Activated CD8-positive, alpha-beta memory T cell treated with anti-CD3 and anti-CD28 coated beads, Interleukin-2, amount 50 U/mL, for 48 hours (primary cell): ENCODE data around the gene PCDHA11.
"Not testable (repeated sequence)": the region's sequence is repeated elsewhere in the genome, so short reads cannot be mapped to it uniquely, and the experiment has no call there.

Source experiments
- DNase-seq: peaks from one replicate; pipeline ENCODE4 v3.0.0-alpha.2; 2020

PCDHA11 gene, protein sequence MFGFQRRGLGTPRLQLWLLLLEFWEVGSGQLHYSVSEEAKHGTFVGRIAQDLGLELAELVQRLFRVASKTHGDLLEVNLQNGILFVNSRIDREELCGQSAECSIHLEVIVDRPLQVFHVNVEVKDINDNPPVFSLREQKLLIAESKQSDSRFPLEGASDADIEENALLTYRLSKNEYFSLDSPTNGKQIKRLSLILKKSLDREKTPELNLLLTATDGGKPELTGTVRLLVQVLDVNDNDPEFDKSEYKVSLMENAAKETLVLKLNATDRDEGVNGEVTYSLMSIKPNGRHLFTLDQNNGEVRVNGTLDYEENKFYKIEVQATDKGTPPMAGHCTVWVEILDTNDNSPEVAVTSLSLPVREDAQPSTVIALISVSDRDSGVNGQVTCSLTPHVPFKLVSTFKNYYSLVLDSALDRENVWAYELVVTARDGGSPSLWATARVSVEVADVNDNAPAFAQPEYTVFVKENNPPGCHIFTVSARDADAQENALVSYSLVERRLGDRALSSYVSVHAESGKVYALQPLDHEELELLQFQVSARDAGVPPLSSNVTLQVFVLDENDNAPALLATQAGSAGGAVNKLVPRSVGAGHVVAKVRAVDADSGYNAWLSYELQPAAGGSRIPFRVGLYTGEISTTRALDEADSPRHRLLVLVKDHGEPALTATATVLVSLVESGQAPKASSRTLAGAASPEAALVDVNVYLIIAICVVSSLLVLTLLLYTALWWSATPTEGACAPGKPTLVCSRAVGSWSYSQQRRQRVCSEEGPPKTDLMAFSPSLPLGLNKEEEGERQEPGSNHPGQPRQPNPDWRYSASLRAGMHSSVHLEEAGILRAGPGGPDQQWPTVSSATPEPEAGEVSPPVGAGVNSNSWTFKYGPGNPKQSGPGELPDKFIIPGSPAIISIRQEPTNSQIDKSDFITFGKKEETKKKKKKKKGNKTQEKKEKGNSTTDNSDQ

DNA sequence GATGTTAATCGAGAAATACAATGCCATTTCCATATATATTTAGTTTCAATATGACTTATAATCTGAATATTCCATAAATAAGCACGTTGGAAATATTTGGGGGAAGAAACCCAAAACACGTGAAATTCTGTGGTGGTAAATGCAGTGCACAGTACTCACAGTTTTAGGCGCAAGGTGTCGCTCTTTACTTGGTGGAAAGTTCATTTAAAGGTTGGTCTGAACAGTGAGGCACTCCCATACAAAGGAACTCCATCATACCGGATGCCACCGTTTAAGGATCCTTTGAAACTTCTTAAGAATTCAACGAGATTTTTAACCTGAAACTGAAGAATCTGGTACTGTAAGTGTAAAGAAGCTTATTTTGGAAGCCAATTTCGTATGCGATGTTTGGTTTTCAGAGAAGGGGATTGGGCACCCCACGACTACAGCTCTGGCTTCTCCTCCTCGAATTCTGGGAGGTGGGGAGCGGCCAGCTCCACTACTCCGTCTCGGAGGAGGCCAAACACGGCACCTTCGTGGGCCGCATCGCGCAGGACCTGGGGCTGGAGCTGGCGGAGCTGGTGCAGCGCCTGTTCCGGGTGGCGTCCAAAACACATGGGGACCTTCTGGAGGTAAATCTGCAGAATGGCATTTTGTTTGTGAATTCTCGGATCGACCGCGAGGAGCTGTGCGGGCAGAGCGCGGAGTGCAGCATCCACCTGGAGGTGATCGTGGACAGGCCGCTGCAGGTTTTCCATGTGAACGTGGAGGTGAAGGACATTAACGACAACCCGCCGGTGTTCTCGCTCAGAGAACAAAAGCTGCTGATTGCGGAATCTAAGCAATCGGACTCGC, at the start of gene PCDHA11:
Gene PCDHA11 (plus strand): TSS at position 237 of the 834 bp plus-strand sequence. CDS start 147 bp downstream, at position 384.
- DNase-seq, result no peak

DNA sequence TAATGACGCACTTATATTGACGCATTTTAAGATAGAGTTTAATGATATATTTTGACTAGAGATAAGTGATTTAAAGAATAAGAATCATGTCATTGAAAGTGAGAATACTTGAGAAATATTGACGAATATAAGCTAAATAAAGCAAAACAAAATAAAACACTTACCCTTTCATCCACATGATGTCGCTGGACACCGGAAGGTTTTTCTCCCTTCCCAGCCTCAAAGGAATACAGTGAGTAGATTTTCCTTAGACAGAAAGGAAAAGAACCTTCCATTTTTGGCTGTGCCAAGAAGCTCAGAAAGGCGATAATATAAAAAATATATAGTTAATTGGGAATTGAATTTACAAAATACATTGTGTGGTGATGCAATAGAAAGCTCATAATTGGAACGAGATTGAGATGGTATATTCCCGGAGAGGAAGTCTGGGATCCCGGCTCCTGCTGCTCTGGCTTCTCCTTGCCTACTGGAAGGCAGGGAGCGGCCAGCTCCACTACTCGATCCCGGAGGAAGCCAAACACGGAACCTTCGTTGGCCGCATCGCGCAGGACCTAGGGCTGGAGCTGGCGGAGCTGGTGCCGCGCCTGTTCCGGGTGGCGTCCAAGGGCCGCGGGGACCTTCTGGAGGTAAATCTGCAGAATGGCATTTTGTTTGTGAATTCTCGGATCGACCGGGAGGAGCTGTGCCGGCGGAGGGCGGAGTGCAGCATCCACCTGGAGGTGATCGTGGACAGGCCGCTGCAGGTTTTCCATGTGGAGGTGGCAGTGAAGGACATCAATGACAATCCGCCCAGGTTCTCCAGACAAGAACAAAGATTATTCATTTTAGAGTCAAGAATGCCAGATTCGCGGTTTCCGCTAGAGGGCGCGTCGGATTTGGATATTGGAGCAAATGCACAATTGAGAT, 47.1 kb upstream of the PCDHA11 start, which contains the start of gene PCDHA5:
Gene PCDHA5 (plus strand): TSS at position 239 of the 906 bp plus-strand sequence.
- peak; percentile 66 for DNase-seq

DNA sequence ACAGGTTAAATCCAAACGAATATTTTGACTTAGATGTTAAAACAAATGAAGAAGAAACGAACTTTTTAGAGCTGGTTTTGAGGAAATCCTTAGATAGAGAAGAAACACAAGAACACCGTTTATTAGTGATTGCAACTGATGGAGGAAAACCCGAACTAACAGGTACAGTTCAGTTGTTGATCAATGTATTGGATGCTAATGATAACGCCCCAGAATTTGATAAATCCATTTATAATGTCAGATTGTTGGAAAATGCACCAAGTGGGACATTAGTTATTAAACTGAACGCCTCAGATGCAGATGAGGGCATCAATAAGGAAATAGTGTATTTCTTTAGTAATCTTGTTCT, 46.5 kb upstream of the PCDHA11 start:
- no peak for DNase-seq

DNA sequence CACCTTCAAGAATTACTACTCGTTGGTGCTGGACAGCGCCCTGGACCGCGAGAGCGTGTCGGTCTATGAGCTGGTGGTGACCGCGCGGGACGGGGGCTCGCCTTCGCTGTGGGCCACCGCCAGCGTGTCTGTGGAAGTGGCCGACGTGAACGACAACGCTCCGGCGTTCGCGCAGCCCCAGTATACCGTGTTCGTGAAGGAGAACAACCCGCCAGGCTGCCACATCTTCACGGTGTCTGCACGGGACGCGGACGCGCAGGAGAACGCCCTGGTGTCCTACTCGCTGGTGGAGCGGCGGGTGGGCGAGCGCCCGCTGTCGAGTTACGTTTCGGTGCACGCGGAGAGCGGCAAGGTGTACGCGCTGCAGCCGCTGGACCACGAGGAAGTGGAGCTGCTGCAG, 45.8 kb upstream of the PCDHA11 start:
- DNase-seq, result not testable (repeated sequence)

- no peak for DNase-seq
Measured at GRCh38 chr5:140823475-140823874, 45.3 kb upstream of the PCDHA11 start.

GRCh38 chr5:140827704-140828361, 40.9 kb upstream of the PCDHA11 start, which contains the start of gene PCDHA6:
Gene PCDHA6 (plus strand): TSS chr5:140827960. CDS start chr5:140828092, 132 bp downstream.
- DNase-seq, result no peak

GRCh38 chr5:140828362-140828737, 40.4 kb upstream of the PCDHA11 start:
- no peak for DNase-seq

GRCh38 chr5:140829511-140830501, 39.0 kb upstream of the PCDHA11 start:
- DNase-seq, result not testable (repeated sequence)

- no peak for DNase-seq
Measured at GRCh38 chr5:140833993-140834392, 34.8 kb upstream of the PCDHA11 start, which contains the start of gene PCDHA7. Gene PCDHA7 (plus strand): TSS chr5:140834269. CDS start chr5:140834384, 115 bp downstream.

DNA sequence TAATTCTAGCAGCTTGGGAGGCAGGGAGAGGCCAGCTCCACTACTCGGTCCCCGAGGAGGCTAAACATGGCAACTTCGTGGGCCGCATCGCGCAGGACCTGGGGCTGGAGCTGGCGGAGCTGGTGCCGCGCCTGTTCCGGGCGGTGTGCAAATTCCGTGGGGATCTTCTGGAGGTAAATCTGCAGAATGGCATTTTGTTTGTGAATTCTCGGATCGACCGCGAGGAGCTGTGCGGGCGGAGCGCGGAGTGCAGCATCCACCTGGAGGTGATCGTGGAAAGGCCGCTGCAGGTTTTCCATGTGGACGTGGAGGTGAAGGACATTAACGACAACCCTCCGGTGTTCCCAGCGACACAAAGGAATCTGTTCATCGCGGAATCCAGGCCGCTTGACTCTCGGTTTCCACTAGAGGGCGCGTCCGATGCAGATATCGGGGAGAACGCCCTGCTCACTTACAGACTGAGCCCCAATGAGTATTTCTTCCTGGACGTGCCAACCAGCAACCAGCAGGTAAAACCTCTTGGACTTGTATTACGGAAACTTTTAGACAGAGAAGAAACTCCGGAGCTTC, 34.2 kb upstream of the PCDHA11 start:
- DNase-seq, result not testable (repeated sequence)

GRCh38 chr5:140835622-140836510, 32.9 kb upstream of the PCDHA11 start:
- no peak for DNase-seq

DNA sequence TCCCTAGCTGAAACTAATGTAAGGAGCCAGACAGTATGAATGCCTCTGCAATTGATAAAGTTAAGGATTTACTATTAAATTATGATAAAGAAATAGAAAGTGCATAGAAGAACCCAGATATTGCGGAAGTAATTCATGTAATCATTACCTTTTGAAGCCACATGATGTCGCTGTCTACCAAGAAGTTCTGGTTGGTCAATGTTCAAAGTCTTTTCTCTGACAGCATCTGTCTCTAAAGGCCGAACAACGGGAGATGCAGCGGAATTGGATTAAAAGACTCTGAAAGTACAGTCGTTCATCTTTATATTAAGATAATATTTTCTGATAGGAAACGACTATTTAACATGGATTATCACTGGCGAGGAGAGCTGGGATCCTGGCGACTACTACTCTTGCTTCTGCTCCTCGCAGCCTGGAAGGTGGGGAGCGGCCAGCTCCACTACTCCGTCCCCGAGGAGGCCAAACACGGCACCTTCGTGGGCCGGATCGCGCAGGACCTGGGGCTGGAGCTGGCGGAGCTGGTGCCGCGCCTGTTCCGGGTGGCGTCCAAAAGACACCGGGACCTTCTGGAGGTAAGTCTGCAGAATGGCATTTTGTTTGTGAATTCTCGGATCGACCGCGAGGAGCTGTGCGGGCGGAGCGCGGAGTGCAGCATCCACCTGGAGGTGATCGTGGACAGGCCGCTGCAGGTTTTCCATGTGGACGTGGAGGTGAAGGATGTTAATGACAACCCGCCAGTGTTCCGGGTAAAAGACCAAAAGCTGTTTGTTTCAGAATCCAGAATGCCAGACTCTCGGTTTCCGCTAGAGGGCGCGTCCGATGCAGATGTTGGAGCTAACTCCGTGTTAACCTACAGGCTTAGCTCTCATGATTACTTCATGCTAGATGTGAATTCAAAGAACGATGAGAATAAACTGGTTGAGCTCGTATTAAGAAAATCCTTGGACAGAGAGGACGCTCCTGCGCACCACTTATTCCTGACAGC, 27.5 kb upstream of the PCDHA11 start, which contains the start of gene PCDHA8:
Gene PCDHA8 (plus strand): TSS at position 210 of the 985 bp plus-strand sequence. CDS start 135 bp downstream, at position 345.
- peak; percentile 53 for DNase-seq

DNA sequence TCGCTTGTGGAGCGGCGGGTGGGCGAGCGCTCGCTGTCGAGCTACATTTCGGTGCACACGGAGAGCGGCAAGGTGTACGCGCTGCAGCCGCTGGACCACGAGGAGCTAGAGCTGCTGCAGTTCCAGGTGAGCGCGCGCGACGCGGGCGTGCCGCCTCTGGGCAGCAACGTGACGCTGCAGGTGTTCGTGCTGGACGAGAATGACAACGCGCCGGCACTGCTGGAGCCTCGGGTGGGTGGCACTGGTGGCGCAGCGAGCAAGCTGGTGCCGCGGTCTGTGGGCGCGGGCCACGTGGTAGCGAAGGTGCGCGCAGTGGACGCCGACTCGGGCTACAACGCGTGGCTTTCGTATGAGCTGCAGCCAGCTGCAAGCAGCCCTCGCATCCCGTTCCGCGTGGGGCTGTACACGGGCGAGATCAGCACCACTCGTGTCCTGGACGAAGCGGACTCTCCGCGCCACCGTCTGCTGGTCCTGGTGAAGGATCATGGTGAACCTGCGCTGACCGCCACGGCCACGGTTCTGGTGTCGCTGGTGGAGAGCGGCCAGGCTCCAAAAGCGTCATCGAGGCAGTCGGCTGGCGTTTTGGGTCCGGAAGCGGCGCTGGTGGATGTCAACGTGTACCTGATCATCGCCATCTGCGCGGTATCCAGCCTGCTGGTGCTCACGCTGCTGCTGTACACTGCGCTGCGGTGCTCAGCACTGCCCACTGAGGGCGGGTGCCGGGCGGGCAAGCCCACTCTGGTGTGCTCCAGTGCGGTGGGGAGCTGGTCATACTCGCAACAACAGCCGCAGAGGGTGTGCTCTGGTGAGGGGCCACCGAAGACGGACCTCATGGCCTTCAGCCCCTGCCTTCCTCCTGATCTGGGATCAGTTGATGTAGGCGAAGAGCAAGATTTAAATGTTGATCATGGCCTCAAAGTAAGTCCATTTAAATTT, 25.7 kb upstream of the PCDHA11 start:
- DNase-seq, result no peak

DNA sequence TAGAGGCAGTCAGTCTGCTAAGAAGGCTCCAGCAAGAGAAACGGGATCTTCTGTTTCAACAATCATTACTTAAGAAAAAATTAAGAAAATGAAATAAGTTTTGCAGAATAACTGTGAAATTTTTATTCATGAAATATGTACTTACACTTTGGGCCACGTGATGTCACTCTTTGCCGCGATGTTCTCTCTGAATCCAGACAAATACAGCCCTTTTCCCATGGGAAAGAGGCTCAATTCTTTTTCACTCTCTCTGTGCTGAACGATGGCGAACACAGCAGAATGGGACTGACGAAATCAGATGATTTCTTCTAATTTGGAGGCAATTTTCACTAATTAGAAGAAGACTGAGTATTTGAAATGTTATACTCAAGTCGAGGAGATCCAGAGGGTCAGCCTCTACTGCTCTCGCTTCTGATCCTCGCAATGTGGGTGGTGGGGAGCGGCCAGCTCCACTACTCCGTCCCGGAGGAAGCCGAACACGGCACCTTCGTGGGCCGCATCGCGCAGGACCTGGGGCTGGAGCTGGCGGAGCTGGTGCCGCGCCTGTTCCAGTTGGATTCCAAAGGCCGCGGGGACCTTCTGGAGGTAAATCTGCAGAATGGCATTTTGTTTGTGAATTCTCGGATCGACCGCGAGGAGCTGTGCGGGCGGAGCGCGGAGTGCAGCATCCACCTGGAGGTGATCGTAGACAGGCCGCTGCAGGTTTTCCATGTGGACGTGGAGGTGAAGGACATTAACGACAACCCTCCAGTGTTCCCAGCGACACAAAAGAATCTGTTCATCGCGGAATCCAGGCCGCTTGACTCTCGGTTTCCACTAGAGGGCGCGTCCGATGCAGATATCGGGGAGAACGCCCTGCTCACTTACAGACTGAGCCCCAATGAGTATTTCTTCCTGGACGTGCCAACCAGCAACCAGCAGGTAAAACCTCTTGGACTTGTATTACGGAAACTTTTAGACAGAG, 20.3 kb upstream of the PCDHA11 start, which contains the start of gene PCDHA9:
Gene PCDHA9 (plus strand): TSS at position 244 of the 964 bp plus-strand sequence. CDS start 114 bp downstream, at position 358.
- DNase-seq, result not testable (repeated sequence)
